Measurements from ENCODE around the gene GPATCH8.
"Not testable (repeated sequence)": the region's sequence is repeated elsewhere in the genome, so short reads cannot be mapped to it uniquely, and the experiment has no call there.

GPATCH8 gene

GRCh38 chr17:44527954-44528353 is 24.7 kb upstream of the GPATCH8 start:
- DNase-seq (ENCODE audit: low read depth in 3 of 3), result no peak

DNA sequence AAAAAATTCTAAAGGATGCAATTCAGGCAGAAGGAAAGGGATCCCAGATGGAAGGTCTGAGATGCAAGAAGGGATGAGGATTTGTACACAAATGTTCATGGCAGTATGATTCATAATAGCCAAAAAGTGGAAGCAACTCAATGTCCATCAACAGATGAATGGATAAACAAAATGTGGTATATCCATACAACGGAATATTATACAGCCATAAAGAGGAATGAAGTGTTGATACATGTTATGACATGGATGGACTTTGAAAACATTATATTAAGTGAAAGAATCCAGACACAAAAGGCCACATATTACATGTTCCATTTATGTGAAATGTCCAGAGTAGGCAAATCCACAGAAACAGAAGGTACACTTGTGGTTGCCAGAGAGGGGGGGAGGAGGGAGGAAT is 23.9 kb upstream of the GPATCH8 start:
- no peak for DNase-seq (ENCODE audit: low read depth in 3 of 3)

GRCh38 chr17:44523672-44523972 is 20.4 kb upstream of the GPATCH8 start:
- DNase-seq (ENCODE audit: low read depth in 3 of 3), result no peak

GRCh38 chr17:44522883-44523671 is 19.9 kb upstream of the GPATCH8 start:
- DNase-seq (ENCODE audit: low read depth in 3 of 3), result peak in 1 of 3 experiments; percentile 63

DNA sequence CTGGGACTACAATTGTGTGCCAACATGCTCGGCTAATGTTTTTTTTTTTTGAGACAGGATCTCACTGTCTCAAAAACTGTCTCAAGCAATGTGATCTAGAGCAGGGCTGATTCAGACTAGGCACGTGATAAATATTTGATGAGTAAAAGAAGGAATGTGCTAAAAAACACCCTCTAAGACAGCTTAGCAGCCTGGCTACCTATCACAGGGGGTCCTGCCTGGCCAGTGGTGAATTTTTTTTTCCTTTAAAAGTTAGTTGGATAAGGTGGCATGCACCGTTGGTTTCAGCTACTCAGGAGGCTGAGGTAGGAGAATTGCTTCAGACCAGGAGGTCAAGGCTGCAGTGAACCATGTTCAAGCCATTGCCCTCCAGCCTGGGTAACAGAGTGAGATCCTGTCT is 14.8 kb upstream of the GPATCH8 start:
- no peak for DNase-seq (ENCODE audit: low read depth in 3 of 3)

DNA sequence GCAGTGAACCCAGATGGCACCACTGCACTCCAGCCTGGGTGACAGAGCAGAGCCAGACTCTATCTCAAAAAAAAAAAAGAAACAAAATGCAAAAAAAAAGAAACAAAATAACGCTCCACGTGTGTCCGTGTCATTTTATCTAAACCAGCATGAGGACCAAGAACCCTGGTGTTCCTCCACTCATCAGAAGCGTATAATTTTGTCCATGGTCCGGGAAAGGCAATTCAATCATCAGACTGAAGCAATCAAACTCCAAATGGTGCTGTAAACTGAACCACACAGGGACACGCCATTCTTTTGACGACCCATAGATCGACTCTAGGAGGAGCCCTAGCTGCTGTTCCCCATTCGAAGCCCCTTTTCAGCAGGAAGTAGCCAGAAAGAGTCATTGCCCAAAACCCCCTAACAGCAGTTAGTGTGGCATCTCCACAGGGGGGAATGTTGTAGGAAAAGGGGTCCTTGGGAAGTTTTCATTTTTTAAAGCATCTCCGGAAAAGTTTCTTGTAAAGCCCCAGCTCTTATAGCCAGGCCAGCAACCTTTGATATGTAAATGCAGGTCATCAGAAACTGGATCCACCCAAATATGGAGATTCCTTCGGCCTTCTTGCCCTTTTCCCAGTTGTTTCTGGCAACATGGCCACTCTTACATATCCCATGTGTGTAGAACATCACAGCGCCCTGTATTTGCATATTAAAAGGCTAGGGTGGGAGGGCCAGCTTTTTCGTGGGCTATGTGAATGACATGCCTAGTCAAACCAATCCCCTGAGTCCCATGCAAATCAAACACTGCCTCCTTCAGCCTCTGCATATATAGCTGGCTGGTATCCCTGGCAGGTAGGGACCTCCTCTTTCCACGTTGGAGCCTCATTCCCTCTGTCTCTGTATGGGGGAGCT is 8.3 kb upstream of the GPATCH8 start:
- not testable (repeated sequence) for DNase-seq (ENCODE audit: low read depth in 3 of 3)

DNA sequence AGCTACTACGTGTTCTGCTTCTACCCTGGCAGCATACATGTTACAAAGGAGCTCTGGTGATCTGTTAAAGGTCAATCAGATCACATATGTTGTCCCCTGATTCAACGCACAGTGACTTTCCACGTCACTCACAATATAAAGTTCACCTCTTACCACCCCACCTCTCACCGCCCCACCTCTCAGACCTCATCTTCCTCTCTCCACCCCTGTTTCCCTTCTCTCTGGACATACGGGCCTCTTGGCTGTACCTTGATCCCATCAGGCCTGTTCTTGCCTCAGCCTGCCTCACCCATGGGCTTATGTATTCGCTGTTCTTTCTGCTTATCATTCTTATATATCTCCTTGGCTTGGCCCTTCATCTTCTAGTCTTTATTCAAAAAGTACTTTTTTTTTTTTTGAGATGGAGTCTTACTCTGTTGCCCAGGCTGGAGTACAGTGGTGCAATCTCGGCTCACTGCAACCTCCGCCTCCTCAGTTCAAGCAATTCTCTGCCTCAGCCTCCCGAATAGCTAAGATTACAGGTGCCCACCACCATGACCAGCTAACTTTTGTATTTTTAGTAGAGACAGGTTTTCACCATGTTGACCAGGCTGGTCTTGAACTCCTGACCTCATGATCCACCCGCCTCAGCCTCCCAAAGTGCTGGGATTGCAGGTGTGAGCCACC is 3.9 kb upstream of the GPATCH8 start:
- not testable (repeated sequence) for DNase-seq (ENCODE audit: low read depth in 3 of 3)

GRCh38 chr17:44502598-44503146 is 534 bp downstream of the GPATCH8 start:
- no peak for DNase-seq (ENCODE audit: low read depth in 3 of 3)

DNA sequence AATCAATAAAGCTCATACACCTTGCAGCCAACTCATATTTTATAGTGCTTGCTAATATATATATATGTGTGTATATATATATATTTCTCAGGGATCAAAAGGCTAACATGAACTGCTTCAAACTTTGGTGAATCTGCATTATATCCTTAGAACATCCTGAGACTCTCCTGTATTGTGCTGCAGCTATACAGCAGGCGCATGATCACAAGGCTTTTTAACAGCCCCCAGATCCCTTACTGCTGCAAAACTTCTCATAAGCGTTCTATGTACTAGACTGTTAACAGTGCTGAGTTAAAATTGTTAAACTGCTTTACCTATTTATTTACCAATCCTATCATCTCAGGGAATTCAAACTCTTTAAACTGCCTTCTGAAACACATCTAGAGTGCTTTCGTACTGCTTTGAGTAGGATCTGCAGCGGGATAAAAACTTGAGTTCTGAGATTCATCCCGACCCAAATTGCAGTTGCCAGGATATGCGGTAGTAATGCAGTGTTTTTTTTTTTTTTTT is 1.3 kb downstream of the GPATCH8 start:
- no peak for DNase-seq (ENCODE audit: low read depth in 3 of 3)

GRCh38 chr17:44499722-44500121 is 3.5 kb downstream of the GPATCH8 start:
- no peak for DNase-seq (ENCODE audit: low read depth in 3 of 3)

DNA sequence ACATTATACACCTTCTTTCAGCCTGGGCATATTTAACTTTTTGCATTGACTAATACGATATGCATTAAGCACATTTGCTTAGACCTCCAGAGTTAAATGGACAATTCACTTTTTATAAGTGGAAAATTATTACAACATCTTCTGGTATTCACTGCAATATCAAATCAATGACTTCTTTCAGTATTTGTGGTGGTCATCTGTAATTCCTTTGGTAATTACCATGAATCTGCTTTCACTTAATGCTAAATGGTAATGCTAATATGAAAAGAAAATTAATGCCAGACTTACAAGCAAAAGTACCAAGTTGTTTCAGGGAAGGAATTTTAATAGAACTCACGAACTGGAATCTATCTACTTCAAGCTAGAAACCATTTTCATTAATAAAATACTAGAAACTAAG is 6.4 kb downstream of the GPATCH8 start:
- DNase-seq (ENCODE audit: low read depth in 3 of 3), result no peak

DNA sequence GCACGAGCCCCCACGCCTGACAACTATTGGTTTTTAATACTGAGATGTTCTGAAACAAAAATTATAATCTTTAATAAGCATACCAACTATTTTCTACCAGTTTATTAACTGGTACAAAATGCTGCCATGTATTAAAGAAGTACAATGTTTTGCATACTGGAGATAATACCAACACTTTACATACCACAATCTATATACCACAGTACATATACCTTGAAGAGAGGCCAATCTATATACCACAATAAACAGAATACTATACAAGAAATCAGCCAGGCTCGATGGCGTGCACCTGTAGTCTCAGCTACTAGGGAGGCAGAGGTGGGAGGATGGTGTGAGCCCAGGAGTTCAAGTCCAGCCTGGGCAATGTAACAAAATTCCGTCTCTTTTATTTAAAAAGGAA is 9.9 kb downstream of the GPATCH8 start:
- no peak for DNase-seq (ENCODE audit: low read depth in 3 of 3)

DNA sequence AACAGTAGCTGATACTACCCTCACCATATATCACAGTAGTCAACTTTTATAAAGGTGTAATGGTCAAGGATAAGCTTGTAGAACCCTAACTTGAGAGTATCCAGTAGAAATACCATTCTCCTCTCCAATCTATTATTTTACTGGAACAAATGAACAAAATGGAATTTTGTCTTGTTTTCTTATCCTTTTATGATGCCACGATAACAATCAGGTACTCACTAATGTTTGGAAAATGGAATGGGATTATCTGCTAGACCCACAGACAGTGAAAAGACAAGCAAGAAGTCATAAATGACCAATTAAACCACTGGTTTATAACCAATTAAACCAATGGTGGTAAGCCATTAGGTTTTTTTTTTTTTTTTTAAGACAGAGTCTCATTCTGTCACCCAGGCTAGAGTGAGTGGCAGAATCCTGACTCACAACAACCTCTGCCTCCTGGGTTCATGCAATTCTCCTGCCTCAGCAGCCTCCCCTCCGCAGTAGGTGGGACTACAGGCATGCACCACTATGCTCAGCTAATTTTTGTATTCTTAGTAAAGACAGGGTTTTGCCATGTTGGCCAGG is 10.4 kb downstream of the GPATCH8 start:
- no peak for DNase-seq (ENCODE audit: low read depth in 3 of 3)

DNA sequence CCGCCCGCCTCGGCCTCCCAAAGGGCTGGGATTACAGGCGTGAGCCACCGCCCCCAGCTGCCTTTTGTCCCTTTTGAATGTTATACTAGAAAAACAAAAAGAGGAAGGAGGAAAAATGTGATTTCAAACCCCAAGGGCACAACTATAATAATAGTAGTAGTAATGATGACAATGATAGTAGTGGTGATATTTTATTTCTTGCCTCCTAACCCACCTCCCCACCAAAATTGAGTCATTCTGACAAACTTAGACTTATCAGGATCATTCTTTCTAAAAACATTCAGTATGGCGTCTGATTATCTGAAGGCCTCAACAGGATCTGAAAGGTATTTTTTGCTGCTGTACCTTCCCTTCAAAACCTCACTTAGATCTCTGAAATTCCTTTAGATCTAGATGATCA is 13.6 kb downstream of the GPATCH8 start:
- DNase-seq (ENCODE audit: low read depth in 3 of 3), result no peak

GRCh38 chr17:44487170-44487569 is 16.0 kb downstream of the GPATCH8 start:
- DNase-seq (ENCODE audit: low read depth in 3 of 3), result no peak

DNA sequence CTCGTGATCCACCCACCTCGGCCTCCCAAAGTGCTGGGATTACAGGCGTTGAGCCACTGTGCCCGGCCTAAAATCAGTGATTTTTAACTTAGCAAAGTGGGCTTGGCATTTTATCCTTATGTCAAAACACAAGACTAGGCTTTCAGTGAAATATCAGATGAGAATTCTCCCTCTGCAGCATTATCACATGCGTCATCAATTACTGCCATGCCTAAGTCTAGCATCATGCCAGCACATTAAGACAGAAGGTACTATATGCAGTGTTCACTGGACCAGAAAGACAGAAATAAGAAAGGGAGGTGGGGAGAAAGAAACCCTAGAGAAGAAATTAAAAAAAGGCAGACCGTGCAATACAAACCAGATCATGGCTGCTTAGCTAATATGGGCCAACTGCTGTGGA is 29.8 kb downstream of the GPATCH8 start:
- no peak for DNase-seq (ENCODE audit: low read depth in 3 of 3)

DNA sequence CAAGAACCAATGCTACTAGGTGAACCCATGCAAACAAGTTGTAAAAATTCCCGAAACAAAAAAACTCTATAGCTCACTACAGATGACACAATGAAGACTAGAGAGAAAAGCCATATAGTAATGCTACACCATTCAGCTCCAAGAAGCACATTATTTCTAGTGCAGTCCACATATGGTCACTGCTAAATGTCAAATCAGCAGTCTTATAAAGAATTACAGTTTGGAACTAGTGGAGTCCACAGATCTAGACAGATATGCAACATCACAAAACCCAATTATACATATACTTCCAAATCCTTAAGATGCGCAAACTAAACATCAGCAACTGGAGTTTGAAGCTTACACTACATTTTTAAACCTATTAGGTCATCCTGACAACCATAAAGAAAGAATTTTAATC is 33.5 kb downstream of the GPATCH8 start:
- DNase-seq (ENCODE audit: low read depth in 3 of 3), result no peak

GRCh38 chr17:44467108-44467507 is 36.1 kb downstream of the GPATCH8 start:
- DNase-seq (ENCODE audit: low read depth in 3 of 3), result no peak

DNA sequence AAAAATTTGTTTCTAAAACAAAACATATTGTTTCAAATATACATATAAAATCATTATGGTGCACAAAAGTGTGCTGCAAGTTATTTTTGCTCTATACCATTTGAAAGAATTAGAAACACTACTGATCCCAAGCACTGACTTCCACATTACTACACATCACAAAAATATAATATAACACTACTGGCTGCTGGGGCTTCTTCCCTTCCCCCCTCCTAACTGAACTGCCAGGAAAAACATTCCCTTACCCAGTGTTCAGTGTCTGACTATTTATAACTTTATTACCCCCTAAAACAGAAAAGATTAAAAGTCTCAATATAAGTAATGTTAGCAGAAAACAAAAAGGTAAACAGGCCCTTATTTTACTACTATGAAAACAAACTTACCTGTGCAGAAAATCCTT is 36.9 kb downstream of the GPATCH8 start:
- no peak for DNase-seq (ENCODE audit: low read depth in 3 of 3)

DNA sequence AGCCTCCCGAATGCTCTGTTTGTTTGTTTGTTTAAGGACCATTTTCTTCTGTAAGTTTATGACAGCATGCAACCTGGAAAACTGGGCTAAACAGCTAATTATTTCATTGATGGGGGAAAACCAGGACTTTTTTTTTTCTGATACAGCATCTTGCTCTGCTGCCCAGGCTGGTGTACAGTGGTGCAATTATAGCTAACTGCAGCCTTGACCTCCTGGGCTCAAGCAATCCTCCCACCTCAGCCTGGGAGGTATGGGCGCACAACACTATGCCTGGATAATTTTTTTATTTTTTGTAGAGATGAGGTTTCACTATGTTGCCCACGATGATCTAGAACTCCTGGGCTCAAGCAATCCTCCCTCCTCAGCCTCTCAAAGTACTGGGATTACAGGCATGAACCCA is 37.3 kb downstream of the GPATCH8 start:
- DNase-seq (ENCODE audit: low read depth in 3 of 3), result no peak

DNA sequence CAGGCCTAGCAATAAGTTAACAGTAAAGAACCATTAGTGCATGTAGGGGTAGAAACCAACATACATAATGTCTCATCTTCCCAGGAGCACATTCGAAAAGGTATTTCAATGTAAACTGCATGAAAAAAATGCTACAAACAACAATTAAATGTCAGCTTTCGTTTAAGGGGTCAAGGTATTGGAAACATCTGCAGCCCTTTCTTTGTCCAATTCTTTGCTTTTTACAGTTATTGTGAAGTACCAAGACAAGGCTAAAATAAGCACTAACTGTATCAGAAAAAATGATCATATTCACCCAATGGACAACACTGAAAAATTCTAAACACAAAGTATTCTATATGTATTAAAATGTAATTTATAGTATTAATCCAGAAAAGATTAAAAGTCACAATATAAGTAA is 37.9 kb downstream of the GPATCH8 start:
- DNase-seq (ENCODE audit: low read depth in 3 of 3), result no peak

DNA sequence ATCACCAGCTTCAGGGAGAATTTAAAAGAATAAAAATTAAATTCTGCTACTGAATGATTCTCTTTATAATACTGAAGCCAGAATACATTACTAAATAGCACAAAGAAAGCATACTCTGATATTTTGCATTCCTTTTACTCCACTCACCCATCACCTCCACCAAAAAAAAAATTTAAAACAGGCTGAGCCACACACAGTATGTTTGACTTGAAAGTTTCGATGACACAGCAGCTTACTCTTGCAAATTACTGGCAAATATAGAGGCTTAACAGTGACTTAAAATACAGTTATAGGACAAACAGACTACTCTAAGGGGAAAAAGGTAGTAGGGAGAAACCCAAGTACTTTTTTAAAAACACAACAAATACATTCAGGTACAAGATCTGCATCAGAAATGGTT is 39.2 kb downstream of the GPATCH8 start:
- no peak for DNase-seq (ENCODE audit: low read depth in 3 of 3)

Data from stimulated activated CD4-positive, alpha-beta T cell treated with anti-CD3 and anti-CD28 coated beads, TNF-alpha, amount 100 ng/mL, for 24 hours (primary cell).